Measurements from ENCODE around the gene EXOC1L.
A peak's percentile ranks its signal among the peaks of the same experiment; 100 is the strongest.

EXOC1L gene

GRCh38 chr4:55819634-55820033 lies at the start of gene EXOC1L:
EXOC1L (plus strand) TSS chr4:55819790; CDS start chr4:55820027, 237 bp downstream.
- no peaks in the 10 kb centered on the region for H3K36me3 ChIP-seq (replicated peaks)
- in situ Hi-C loops (cut with MboI; ENCODE audit: low sequenced_read_pairs): no loop called here
- H3K9me3 ChIP-seq: no peaks in the 10 kb centered on the region
- DNase-seq (ENCODE audit: low spot score in 2 of 2): peak; percentile 36 to 77
- 0 out of 2 replicates have a peak, but pooled peaks cover under 1% of the 10 kb centered on the region for H3K27me3 ChIP-seq (ENCODE audit: low read depth)
- H3K4me3 ChIP-seq: peak within 1 kb of the TSS; percentile 17
- peaks cover 6% of the 10 kb centered on the region for H3K4me1 ChIP-seq

- Histone ChIP-seq H3K36me3 (replicated peaks) (no peaks in the 10 kb centered on the region), H3K27me3 (ENCODE audit: low read depth) (no peaks in the 10 kb centered on the region), H3K4me1 (peaks cover 7% of the 10 kb centered on the region; the same call in 1 of the 2 replicates), H3K9me3 (no peaks in the 10 kb centered on the region), H3K4me3 (no peak overlapping the region)
- in situ Hi-C loops (cut with MboI; ENCODE audit: low sequenced_read_pairs): no loop called here
- DNase-seq (ENCODE audit: low spot score in 2 of 2): no peak
These were observed 48.9 kb upstream of the EXOC1L start for GRCh38 chr4:55770662-55771061.

GRCh38 chr4:55781341-55781740 lies 38.2 kb upstream of the EXOC1L start:
- Histone ChIP-seq H3K9me3 (no peaks in the 10 kb centered on the region), H3K36me3 (replicated peaks) (no peaks in the 10 kb centered on the region), H3K4me1 (no peaks in the 10 kb centered on the region), H3K4me3 (no peak overlapping the region), H3K27me3 (ENCODE audit: low read depth) (0 out of 2 replicates have a peak, but pooled peaks cover 3% of the 10 kb centered on the region)
- no peak for DNase-seq (ENCODE audit: low spot score in 2 of 2)
- in situ Hi-C loops (cut with MboI; ENCODE audit: low sequenced_read_pairs): no loop called here

- no peaks in the 10 kb centered on the region for H3K36me3 ChIP-seq (replicated peaks)
- in situ Hi-C loops (cut with MboI; ENCODE audit: low sequenced_read_pairs): no loop called here
- 0 out of 2 replicates have a peak, but pooled peaks cover 3% of the 10 kb centered on the region for H3K27me3 ChIP-seq (ENCODE audit: low read depth)
- no peak for DNase-seq (ENCODE audit: low spot score in 2 of 2)
- H3K4me1 ChIP-seq: no peaks in the 10 kb centered on the region
- H3K9me3 ChIP-seq: no peaks in the 10 kb centered on the region
- no peak overlapping the region for H3K4me3 ChIP-seq
These were observed 37.8 kb upstream of the EXOC1L start for GRCh38 chr4:55781812-55782211.

GRCh38 chr4:55783584-55783983 lies 36.0 kb upstream of the EXOC1L start:
- Histone ChIP-seq H3K36me3 (replicated peaks) (no peaks in the 10 kb centered on the region), H3K9me3 (no peaks in the 10 kb centered on the region), H3K4me3 (no peak overlapping the region), H3K4me1 (no peaks in the 10 kb centered on the region), H3K27me3 (ENCODE audit: low read depth) (0 out of 2 replicates have a peak, but pooled peaks cover 3% of the 10 kb centered on the region)
- DNase-seq (ENCODE audit: low spot score in 2 of 2): no peak
- in situ Hi-C loops (cut with MboI; ENCODE audit: low sequenced_read_pairs): no loop called here

- in situ Hi-C loops (cut with MboI; ENCODE audit: low sequenced_read_pairs): no loop called here
- H3K4me3 ChIP-seq: no peak overlapping the region
These were observed 34.8 kb upstream of the EXOC1L start for GRCh38 chr4:55784747-55785146.

GRCh38 chr4:55791666-55792065 lies 27.9 kb upstream of the EXOC1L start:
- Histone ChIP-seq H3K4me1 (no peaks in the 10 kb centered on the region), H3K27me3 (ENCODE audit: low read depth) (peaks cover 4% of the 10 kb centered on the region; the same call in 1 of the 2 replicates), H3K4me3 (no peak overlapping the region), H3K9me3 (no peaks in the 10 kb centered on the region), H3K36me3 (replicated peaks) (no peaks in the 10 kb centered on the region)
- no peak for DNase-seq (ENCODE audit: low spot score in 2 of 2)
- in situ Hi-C loops (cut with MboI; ENCODE audit: low sequenced_read_pairs): no loop called here

More at GRCh38 chr4:55784747-55785146, 34.8 kb upstream of the EXOC1L start:
- no peaks in the 10 kb centered on the region for H3K4me1 ChIP-seq
- H3K9me3 ChIP-seq: no peaks in the 10 kb centered on the region
- DNase-seq (ENCODE audit: low spot score in 2 of 2): no peak
- peaks cover 3% of the 10 kb centered on the region; the same call in 1 of the 2 replicates for H3K27me3 ChIP-seq (ENCODE audit: low read depth)
- H3K36me3 ChIP-seq (replicated peaks): no peaks in the 10 kb centered on the region

GRCh38 chr4:55793479-55793878 lies 26.1 kb upstream of the EXOC1L start:
- Histone ChIP-seq H3K4me1 (no peaks in the 10 kb centered on the region), H3K36me3 (replicated peaks) (no peaks in the 10 kb centered on the region), H3K27me3 (ENCODE audit: low read depth) (peaks cover 6% of the 10 kb centered on the region; the same call in 1 of the 2 replicates), H3K4me3 (no peak overlapping the region), H3K9me3 (no peaks in the 10 kb centered on the region)
- in situ Hi-C loops (cut with MboI; ENCODE audit: low sequenced_read_pairs): no loop called here
- no peak for DNase-seq (ENCODE audit: low spot score in 2 of 2)

GRCh38 chr4:55794053-55794452 lies 25.5 kb upstream of the EXOC1L start:
- in situ Hi-C loops (cut with MboI; ENCODE audit: low sequenced_read_pairs): no loop called here
- H3K27me3 ChIP-seq (ENCODE audit: low read depth): peaks cover 9% of the 10 kb centered on the region; the same call in 1 of the 2 replicates

GRCh38 chr4:55795341-55795740 lies 24.2 kb upstream of the EXOC1L start:
- Histone ChIP-seq H3K4me1 (no peaks in the 10 kb centered on the region), H3K4me3 (no peak overlapping the region), H3K9me3 (no peaks in the 10 kb centered on the region), H3K27me3 (ENCODE audit: low read depth) (peaks cover 5% of the 10 kb centered on the region; the same call in 1 of the 2 replicates), H3K36me3 (replicated peaks) (no peaks in the 10 kb centered on the region)
- in situ Hi-C loops (cut with MboI; ENCODE audit: low sequenced_read_pairs): no loop called here
- DNase-seq (ENCODE audit: low spot score in 2 of 2): no peak

More at GRCh38 chr4:55794053-55794452, 25.5 kb upstream of the EXOC1L start:
- Histone ChIP-seq H3K4me3 (no peak overlapping the region), H3K9me3 (no peaks in the 10 kb centered on the region), H3K36me3 (replicated peaks) (no peaks in the 10 kb centered on the region), H3K4me1 (no peaks in the 10 kb centered on the region)
- DNase-seq (ENCODE audit: low spot score in 2 of 2): no peak

GRCh38 chr4:55801498-55801897 lies 18.1 kb upstream of the EXOC1L start:
- Histone ChIP-seq H3K4me1 (no peaks in the 10 kb centered on the region), H3K9me3 (no peaks in the 10 kb centered on the region), H3K27me3 (ENCODE audit: low read depth) (peaks cover 5% of the 10 kb centered on the region; the same call in 1 of the 2 replicates), H3K4me3 (no peak overlapping the region), H3K36me3 (replicated peaks) (no peaks in the 10 kb centered on the region)
- in situ Hi-C loops (cut with MboI; ENCODE audit: low sequenced_read_pairs): no loop called here
- no peak for DNase-seq (ENCODE audit: low spot score in 2 of 2)

GRCh38 chr4:55807556-55807955 lies 12.0 kb upstream of the EXOC1L start:
- no peak for DNase-seq (ENCODE audit: low spot score in 2 of 2)
- no peaks in the 10 kb centered on the region for H3K4me1 ChIP-seq
- no peaks in the 10 kb centered on the region for H3K9me3 ChIP-seq
- H3K27me3 ChIP-seq (ENCODE audit: low read depth): no peaks in the 10 kb centered on the region
- in situ Hi-C loops (cut with MboI; ENCODE audit: low sequenced_read_pairs): no loop called here
- no peaks in the 10 kb centered on the region for H3K36me3 ChIP-seq (replicated peaks)
- H3K4me3 ChIP-seq: no peak overlapping the region

- Histone ChIP-seq H3K27me3 (ENCODE audit: low read depth) (no peaks in the 10 kb centered on the region), H3K9me3 (no peaks in the 10 kb centered on the region), H3K4me1 (no peaks in the 10 kb centered on the region), H3K36me3 (replicated peaks) (no peaks in the 10 kb centered on the region), H3K4me3 (no peak overlapping the region)
- in situ Hi-C loops (cut with MboI; ENCODE audit: low sequenced_read_pairs): no loop called here
- DNase-seq (ENCODE audit: low spot score in 2 of 2): peak in 1 of 2 experiments; percentile 9
These were observed 11.4 kb upstream of the EXOC1L start for GRCh38 chr4:55808186-55808585.

GRCh38 chr4:55808632-55809031 lies 11.0 kb upstream of the EXOC1L start:
- Histone ChIP-seq H3K36me3 (replicated peaks) (no peaks in the 10 kb centered on the region), H3K4me1 (no peaks in the 10 kb centered on the region), H3K27me3 (ENCODE audit: low read depth) (no peaks in the 10 kb centered on the region), H3K9me3 (no peaks in the 10 kb centered on the region), H3K4me3 (no peak overlapping the region)
- in situ Hi-C loops (cut with MboI; ENCODE audit: low sequenced_read_pairs): no loop called here
- no peak for DNase-seq (ENCODE audit: low spot score in 2 of 2)

GRCh38 chr4:55817691-55818090 lies 1.9 kb upstream of the EXOC1L start:
- no peaks in the 10 kb centered on the region for H3K9me3 ChIP-seq
- in situ Hi-C loops (cut with MboI; ENCODE audit: low sequenced_read_pairs): no loop called here
- H3K4me3 ChIP-seq: no peak overlapping the region
- H3K36me3 ChIP-seq (replicated peaks): no peaks in the 10 kb centered on the region
- DNase-seq (ENCODE audit: low spot score in 2 of 2): no peak
- H3K4me1 ChIP-seq: peaks cover 6% of the 10 kb centered on the region
- H3K27me3 ChIP-seq (ENCODE audit: low read depth): no peaks in the 10 kb centered on the region

Data from HAP-1 (cell line).